HCT116 (cell line): Measurements from ENCODE around the gene GGNBP2. TPM values are rescaled to one million over a fixed set of nuclear protein-coding genes. Genes with fewer than 3 reads are reported as not detected.

ENCODE experiments used
- ATAC-seq: fragments of 200-7000 bp; cut with Tn5 transposase; 2 replicates; pipeline ENCODE4 v1.9.1; 2020; ENCODE audit warnings: mild to moderate bottlenecking, moderate library complexity
- BruUV-seq: library from RNA; stranded (reverse); fragments of 400-500 nt; replicated peaks from 2 replicates; lab custom pipeline; 2021; lab: Mats Ljungman, UMichigan
- CTCF ChIA-PET: fragments of 300-600 bp; sonication (Branson Sonifier 250); formaldehyde crosslinking; loops from one replicate; lab custom pipeline; 2021; ENCODE audit warnings: antibody characterized with exemption; lab: Charles Lee
- POLR2A ChIA-PET: fragments of 300-600, 350-600 bp; sonication (Branson Sonifier 250); formaldehyde crosslinking; loops from one replicate; lab custom pipeline; 2021; ENCODE audit warnings: antibody characterized with exemption; lab: Charles Lee
- RAD21 ChIA-PET, 2 experiments: fragments of 300-600 bp; sonication (Branson Sonifier 250); formaldehyde crosslinking; loops; one replicate each; lab custom pipeline; 2023; ENCODE audit warnings: low total read pairs in 2 of 2; ENCODE audit not compliant: uncharacterized antibody in 2 of 2, unreplicated experiment in 2 of 2, low non-redundant PET in 1 of 2; lab: Charles Lee
- DNase-seq: peaks from one replicate; pipeline ENCODE4 v3.0.0-alpha.2; 2010; ENCODE audit warnings: low read depth, low spot score
- H2AFZ ChIP-seq: fragments of 200-600 bp; shearing (Covaris generic), sonication (generic); 2 replicates; pipeline ENCODE4 v1.6.1; 2017; ENCODE audit warnings: low read depth, mixed run types, mixed read lengths, antibody characterized with exemption, low read length; ENCODE audit not compliant: poor library complexity, severe bottlenecking
- H3K27ac ChIP-seq: 2 replicates; pipeline ENCODE4 v1.5.1; 2012; ENCODE audit warnings: low read depth, low read length
- H3K27me3 ChIP-seq: fragments of 200-600 bp; sonication (generic); 2 replicates; pipeline ENCODE4 v1.6.1; 2016; ENCODE audit warnings: mixed run types, low read length, mixed read lengths; ENCODE audit not compliant: insufficient read depth
- H3K36me3 ChIP-seq, 2 experiments: fragments of 200-500 bp in 1 of 2; fragments of 200-600 bp in 1 of 2; sonication (Bioruptor generic) in 1 of 2; sonication (generic) in 1 of 2; 2 replicates each; pipeline versions ENCODE4 v1.5.1 to v1.6.1; 2014 to 2016; ENCODE audit warnings: low read length in 2 of 2, inconsistent platforms in 1 of 2, mixed read lengths in 1 of 2, mixed run types in 1 of 2; ENCODE audit not compliant: insufficient read depth in 2 of 2, control insufficient read depth in 1 of 2
- H3K4me1 ChIP-seq, 2 experiments: fragments of 200-600 bp in 1 of 2; sonication (generic) in 1 of 2; 2 replicates each; pipeline versions ENCODE4 v1.5.1 to v1.6.1; 2012 to 2017; ENCODE audit warnings: low read length in 2 of 2, inconsistent platforms in 1 of 2, mild to moderate bottlenecking in 1 of 2, mixed read lengths in 1 of 2, mixed run types in 1 of 2, moderate library complexity in 1 of 2; ENCODE audit not compliant: insufficient read depth in 2 of 2, control insufficient read depth in 1 of 2
- H3K4me2 ChIP-seq: fragments of 200-600 bp; sonication (generic); 2 replicates; pipeline ENCODE4 v1.6.1; 2017; ENCODE audit warnings: mixed run types, low read length, mixed read lengths
- H3K4me3 ChIP-seq, 2 experiments: fragments of 200-600 bp in 1 of 2; sonication (generic) in 1 of 2; replicated peaks in 1 of 2; 2 replicates each; pipeline ENCODE4 v1.5.1; 2011 to 2016; ENCODE audit warnings: low read length in 2 of 2, control low read depth in 1 of 2, low read depth in 1 of 2, mild to moderate bottlenecking in 1 of 2, mixed read lengths in 1 of 2, mixed run types in 1 of 2
- H3K79me2 ChIP-seq: fragments of 200-600 bp; sonication (generic); 2 replicates; pipeline ENCODE4 v1.6.1; 2017; ENCODE audit warnings: mild to moderate bottlenecking, mixed run types, low read length, moderate library complexity, mixed read lengths; ENCODE audit not compliant: insufficient read depth
- H3K9ac ChIP-seq: fragments of 200-600 bp; sonication (generic); 2 replicates; pipeline ENCODE4 v1.6.1; 2016; ENCODE audit warnings: low read length, mixed read lengths
- H3K9me2 ChIP-seq: fragments of 200-600 bp; sonication (generic), shearing (Covaris generic); 2 replicates; pipeline ENCODE4 v1.6.1; 2017; ENCODE audit warnings: mixed run types, mild to moderate bottlenecking, moderate library complexity; ENCODE audit not compliant: insufficient read depth
- H3K9me3 ChIP-seq, 2 experiments: fragments of 200-500 bp in 1 of 2; fragments of 200-600 bp in 1 of 2; sonication (Bioruptor generic) in 1 of 2; sonication (generic) in 1 of 2; 2 replicates each; pipeline ENCODE4 v1.6.1; 2014 to 2017; ENCODE audit warnings: low read length in 2 of 2, mixed read lengths in 2 of 2, inconsistent platforms in 1 of 2, low read depth in 1 of 2, mild to moderate bottlenecking in 1 of 2, mixed run types in 1 of 2, moderate library complexity in 1 of 2; ENCODE audit not compliant: control insufficient read depth in 1 of 2, insufficient read depth in 1 of 2
- H4K20me1 ChIP-seq: fragments of 200-600 bp; sonication (generic), shearing (Covaris generic); 2 replicates; pipeline ENCODE4 v1.6.1; 2017; ENCODE audit warnings: mixed run types, mild to moderate bottlenecking, moderate library complexity; ENCODE audit not compliant: insufficient read depth
- CBX3 ChIP-seq: IDR thresholded peaks from 2 replicates; pipeline ENCODE4 v1.6.1; 2012; ENCODE audit warnings: low read depth
- CEBPB ChIP-seq: IDR thresholded peaks from 2 replicates; pipeline ENCODE4 v1.6.1; 2012; ENCODE audit warnings: low read depth
- FOSL1 ChIP-seq: IDR thresholded peaks from 2 replicates; pipeline ENCODE4 v1.6.1; 2012; ENCODE audit warnings: low read depth
- RAD21 ChIP-seq: IDR thresholded peaks from 2 replicates; pipeline ENCODE4 v1.6.1; 2012; ENCODE audit warnings: low read depth, mild to moderate bottlenecking
- SRF ChIP-seq: IDR thresholded peaks from 2 replicates; pipeline ENCODE4 v1.6.1; 2012; ENCODE audit warnings: low read depth
- TCF7L2 ChIP-seq: IDR thresholded peaks from 2 replicates; pipeline ENCODE4 v1.7.0; 2011; ENCODE audit warnings: borderline replicate concordance, inconsistent platforms; ENCODE audit not compliant: insufficient read depth, insufficient read length; ENCODE audit errors: extremely low read depth
- ZBTB33 ChIP-seq: IDR thresholded peaks from 2 replicates; pipeline ENCODE4 v1.6.1; 2011; ENCODE audit warnings: mild to moderate bottlenecking, low read length, moderate library complexity; ENCODE audit not compliant: insufficient replicate concordance; ENCODE audit errors: extremely low read depth
- ZFX ChIP-seq: fragments of 450-650 bp; IDR thresholded peaks from 2 replicates; pipeline ENCODE4 v1.6.1; 2017
- intact Hi-C: fragments of 100-400 bp; cut with micrococcal nuclease; formaldehyde crosslinking; loops from 2 replicates; pipeline ENCODE4 v1.10.0; 2022
- total RNA-seq: library from RNA; stranded (reverse); gene quantifications from one replicate; pipeline ENCODE4 v1.2.1, GENCODE V29; 2021; ENCODE audit not compliant: unreplicated experiment
- TF ChIP-seq, protein P1 (sequence below), 3 experiments: fragments of 200-600 bp in 1 of 3; sonication (generic) in 1 of 3; IDR thresholded peaks in 2 of 3; conservative IDR thresholded peaks in 1 of 3; 2 replicates each; pipeline ENCODE4 v1.5.1; 2012 to 2017; ENCODE audit warnings: low read depth in 2 of 3, low read length in 2 of 3, antibody characterized with exemption in 1 of 3, borderline replicate concordance in 1 of 3, control low read depth in 1 of 3, mild to moderate bottlenecking in 1 of 3, mixed read lengths in 1 of 3, mixed run types in 1 of 3, moderate library complexity in 1 of 3; ENCODE audit not compliant: insufficient read depth in 1 of 3
- TF ChIP-seq, protein P2 (sequence below): IDR thresholded peaks from 2 replicates; pipeline ENCODE4 v1.6.1; 2012

Gene GGNBP2
- total RNA-seq, 1 experiment from 2014 or later = 58.2 TPM

DNA sequence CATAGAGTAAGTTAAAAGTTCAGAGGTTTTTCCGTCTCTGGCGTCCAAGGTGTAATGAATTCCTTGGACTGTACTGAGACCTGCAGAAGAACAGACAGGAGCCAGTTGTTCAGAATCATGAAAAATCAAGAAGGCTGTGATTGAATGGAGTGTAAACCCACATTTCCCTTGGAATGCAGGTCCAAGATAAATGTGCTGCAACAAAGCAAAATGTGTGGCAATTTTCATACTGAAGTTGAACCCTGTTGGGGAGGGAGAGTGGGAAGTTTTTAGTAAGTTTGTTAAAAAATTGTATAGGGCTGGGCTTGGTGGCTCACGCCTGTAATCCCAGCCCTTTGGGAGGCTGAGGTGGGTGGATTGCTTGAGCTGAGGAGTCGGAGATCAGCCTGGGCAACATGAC, 21.4 kb downstream of the GGNBP2 start:
- no peaks in the 10 kb centered on the region for H4K20me1 ChIP-seq
- no peaks in the 10 kb centered on the region for H3K27me3 ChIP-seq
- H3K27ac ChIP-seq = no peak overlapping the region
- no peaks in the 10 kb centered on the region for H3K9me3 ChIP-seq
- ChIA-PET CTCF (no interaction called here), POLR2A (no interaction called here), RAD21 (no interaction called here)
- intact Hi-C loops = no loop called here
- peaks cover 22% of the 10 kb centered on the region for H3K79me2 ChIP-seq
- ATAC-seq = no peak
- H3K4me1 ChIP-seq = no peaks in the 10 kb centered on the region
- no peaks in the 10 kb centered on the region for H3K9me2 ChIP-seq
- H3K4me2 ChIP-seq = no peak overlapping the region
- no peak overlapping the region for H3K9ac ChIP-seq
- H2AFZ ChIP-seq = no peak overlapping the region
- no TSS peak for BruUV-seq
- H3K4me3 ChIP-seq = no peak overlapping the region
- TF ChIP-seq, protein P1, sequence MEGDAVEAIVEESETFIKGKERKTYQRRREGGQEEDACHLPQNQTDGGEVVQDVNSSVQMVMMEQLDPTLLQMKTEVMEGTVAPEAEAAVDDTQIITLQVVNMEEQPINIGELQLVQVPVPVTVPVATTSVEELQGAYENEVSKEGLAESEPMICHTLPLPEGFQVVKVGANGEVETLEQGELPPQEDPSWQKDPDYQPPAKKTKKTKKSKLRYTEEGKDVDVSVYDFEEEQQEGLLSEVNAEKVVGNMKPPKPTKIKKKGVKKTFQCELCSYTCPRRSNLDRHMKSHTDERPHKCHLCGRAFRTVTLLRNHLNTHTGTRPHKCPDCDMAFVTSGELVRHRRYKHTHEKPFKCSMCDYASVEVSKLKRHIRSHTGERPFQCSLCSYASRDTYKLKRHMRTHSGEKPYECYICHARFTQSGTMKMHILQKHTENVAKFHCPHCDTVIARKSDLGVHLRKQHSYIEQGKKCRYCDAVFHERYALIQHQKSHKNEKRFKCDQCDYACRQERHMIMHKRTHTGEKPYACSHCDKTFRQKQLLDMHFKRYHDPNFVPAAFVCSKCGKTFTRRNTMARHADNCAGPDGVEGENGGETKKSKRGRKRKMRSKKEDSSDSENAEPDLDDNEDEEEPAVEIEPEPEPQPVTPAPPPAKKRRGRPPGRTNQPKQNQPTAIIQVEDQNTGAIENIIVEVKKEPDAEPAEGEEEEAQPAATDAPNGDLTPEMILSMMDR (IDR thresholded peaks at IDR 0.05 in 2 of 3, conservative IDR thresholded peaks at IDR 0.05 in 1 of 3; ENCODE audit: borderline replicate concordance in 1 of 3, insufficient read depth in 1 of 3, low read depth in 2 of 3, low read length in 2 of 3) = no peak
- no peak for TF ChIP-seq SRF
- TF ChIP-seq TCF7L2 = no peak
- no peak for TF ChIP-seq CBX3
- TF ChIP-seq, protein P2, sequence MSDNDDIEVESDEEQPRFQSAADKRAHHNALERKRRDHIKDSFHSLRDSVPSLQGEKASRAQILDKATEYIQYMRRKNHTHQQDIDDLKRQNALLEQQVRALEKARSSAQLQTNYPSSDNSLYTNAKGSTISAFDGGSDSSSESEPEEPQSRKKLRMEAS = no peak
- TF ChIP-seq ZFX = no peak
- no peak for TF ChIP-seq ZBTB33
- no peak for TF ChIP-seq FOSL1
- TF ChIP-seq CEBPB = no peak
- no peak for TF ChIP-seq RAD21
- H3K36me3 ChIP-seq = peaks cover 31 to 37% of the 10 kb centered on the region in 2 experiments
- DNase-seq = no peak
